SK-N-MC (cell line): ENCODE data around the gene POMGNT1.

Experiments used
- EZH2 ChIP-seq: fragments of 200-600 bp; sonication (generic); IDR thresholded peaks from one replicate; pipeline ENCODE4 v1.6.1; 2017; ENCODE audit warnings: antibody characterized with exemption
- POLR2AphosphoS5 ChIP-seq: IDR thresholded peaks from 2 replicates; pipeline ENCODE4 v1.6.1; 2012; ENCODE audit warnings: mild to moderate bottlenecking, low read depth, low read length, borderline replicate concordance

DNA sequence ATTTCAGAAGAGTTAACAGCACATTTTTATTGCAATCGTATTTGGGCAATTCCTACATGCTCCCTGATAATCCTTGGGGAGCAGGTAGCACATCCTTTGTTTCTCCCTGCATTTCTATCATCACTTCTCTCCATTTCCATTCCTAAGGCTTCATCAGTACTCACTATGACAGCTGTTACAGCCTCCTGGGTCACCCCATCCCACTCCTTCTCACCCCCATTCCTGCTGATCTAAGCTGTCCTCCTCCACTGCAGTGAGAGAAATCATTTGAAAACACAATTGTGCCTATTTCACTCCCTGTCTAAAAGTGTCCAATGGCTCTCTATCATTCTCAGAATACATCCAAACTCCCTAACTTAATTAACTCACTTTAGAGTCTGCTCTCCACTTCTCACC, 40.3 kb downstream of the POMGNT1 start:
- no peak for TF ChIP-seq EZH2
- TF ChIP-seq POLR2AphosphoS5, result no peak
